CD4-positive, alpha-beta T cell (primary cell): ENCODE measurements around the gene TCEANC. TPM values are rescaled to one million over a fixed set of nuclear protein-coding genes. Genes with fewer than 3 reads are reported as not detected.
"Not testable (repeated sequence)": the region's sequence is repeated elsewhere in the genome, so short reads cannot be mapped to it uniquely, and the experiment has no call there.

Experiments
- ATAC-seq: fragments of 200-7000 bp; cut with Tn5 transposase; one replicate; pipeline ENCODE4 v1.10.0; 2022; ENCODE audit warnings: mild to moderate bottlenecking; ENCODE audit not compliant: poor library complexity
- CTCF ChIA-PET: fragments of 350-600 bp; sonication (Branson Sonifier 250); formaldehyde crosslinking; loops from one replicate; lab custom pipeline; 2021; ENCODE audit warnings: antibody characterized with exemption, inconsistent platforms; lab: Charles Lee
- POLR2A ChIA-PET: fragments of 350-600 bp; sonication (Branson Sonifier 250); formaldehyde crosslinking; loops from one replicate; lab custom pipeline; 2021; ENCODE audit warnings: antibody characterized with exemption, inconsistent platforms; lab: Charles Lee
- DNase-seq, 14 experiments: peaks; one replicate each; pipeline ENCODE4 v3.0.0-alpha.2; 2013 to 2020; ENCODE audit warnings: mixed read lengths in 2 of 14
- H3K27ac ChIP-seq, 2 donors: one replicate each; pipeline versions ENCODE4 v1.5.1 to v1.7.0; 2013; ENCODE audit warnings: low read length in 2 of 2, low read depth in 1 of 2, mild to moderate bottlenecking in 1 of 2
- H3K27me3 ChIP-seq, 2 experiments: 1 replicate in 1 of 2; 2 replicates in 1 of 2; pipeline versions ENCODE4 v1.6.1 to v1.7.0; 2013; ENCODE audit warnings: low read length in 2 of 2, control low read depth in 1 of 2, mild to moderate bottlenecking in 1 of 2, moderate library complexity in 1 of 2; ENCODE audit not compliant: insufficient read depth in 2 of 2, control insufficient read depth in 1 of 2
- H3K36me3 ChIP-seq: one replicate; pipeline ENCODE4 v1.6.1; 2013; ENCODE audit warnings: low read length, control low read depth; ENCODE audit not compliant: insufficient read depth
- H3K4me1 ChIP-seq: one replicate; pipeline ENCODE4 v1.6.1; 2013; ENCODE audit warnings: low read length, control low read depth; ENCODE audit not compliant: insufficient read depth
- H3K4me3 ChIP-seq: one replicate; pipeline ENCODE4 v1.5.1; 2013; ENCODE audit warnings: mild to moderate bottlenecking, low read length, moderate library complexity
- H3K9me3 ChIP-seq, 2 experiments: 1 replicate in 1 of 2; 2 replicates in 1 of 2; pipeline versions ENCODE4 v1.6.1 to v1.7.0; 2013; ENCODE audit warnings: low read length in 2 of 2, mild to moderate bottlenecking in 2 of 2, control low read depth in 1 of 2, moderate library complexity in 1 of 2; ENCODE audit not compliant: control insufficient read depth in 1 of 2, insufficient read depth in 1 of 2
- H3K27ac Mint-ChIP-seq: one replicate; pipeline ENCODE4 v1.8.0; 2020; ENCODE audit warnings: mixed read lengths
- H3K27me3 Mint-ChIP-seq: one replicate; pipeline ENCODE4 v1.8.0; 2021; ENCODE audit warnings: mixed read lengths
- H3K36me3 Mint-ChIP-seq: one replicate; pipeline ENCODE4 v1.8.0; 2021; ENCODE audit warnings: low read depth, mixed read lengths
- H3K4me1 Mint-ChIP-seq: one replicate; pipeline ENCODE4 v1.8.0; 2021; ENCODE audit warnings: low read depth, mixed read lengths
- H3K4me3 Mint-ChIP-seq: one replicate; pipeline ENCODE4 v1.8.0; 2020; ENCODE audit warnings: mild to moderate bottlenecking, mixed read lengths
- H3K9me3 Mint-ChIP-seq: one replicate; pipeline ENCODE4 v1.8.0; 2020; ENCODE audit warnings: mixed read lengths
- CTCF ChIP-seq: fragments of 200-600 bp; IDR thresholded peaks from one replicate; pipeline ENCODE4 v1.8.0; 2022; ENCODE audit warnings: antibody characterized with exemption, mild to moderate bottlenecking
- intact Hi-C, 2 experiments: fragments of 100-400 bp; cut with DNase I in 1 of 2; cut with micrococcal nuclease in 1 of 2; formaldehyde crosslinking; loops; one replicate each; pipeline versions ENCODE4 v1.15.1 to v1.9.0; 2023 to 2025; cut with DNase I, micrococcal nuclease
- total RNA-seq, 174 experiments: library from RNA in 2 of 174; stranded (reverse) in 2 of 174; gene quantifications; one replicate each; pipeline ENCODE4 v1.2.3 and lab custom pipeline; 2021 to 2026

Gene TCEANC
- total RNA-seq, 2 experiments from 2014 or later, result 6.5 to 8.3 TPM

GRCh38 chrX:13667919-13668318 lies 15.0 kb downstream of the TCEANC start:
- no peak overlapping the region for H3K27ac Mint-ChIP-seq
- intact Hi-C loops, result no loop called here
- peaks cover 38% of the 10 kb centered on the region for H3K36me3 Mint-ChIP-seq
- H3K36me3 ChIP-seq, result peaks cover 14% of the 10 kb centered on the region
- H3K4me3 ChIP-seq, result no peak overlapping the region
- no peak for TF ChIP-seq CTCF
- no peaks in the 10 kb centered on the region for H3K27me3 ChIP-seq
- no peaks in the 10 kb centered on the region for H3K9me3 ChIP-seq
- no peak overlapping the region for H3K4me3 Mint-ChIP-seq
- H3K4me1 ChIP-seq, result peaks cover 3% of the 10 kb centered on the region
- no peaks in the 10 kb centered on the region for H3K9me3 Mint-ChIP-seq
- POLR2A ChIA-PET, result no interaction called here
- DNase-seq, result no peak
- CTCF ChIA-PET, result no interaction called here
- no peak for ATAC-seq
- H3K27ac ChIP-seq, result no peak overlapping the region
- peaks cover 10% of the 10 kb centered on the region for H3K4me1 Mint-ChIP-seq
- no peaks in the 10 kb centered on the region for H3K27me3 Mint-ChIP-seq

- peak overlapping the region in 1 of 2 donors; percentile 24 for H3K27ac ChIP-seq
- H3K4me1 ChIP-seq, result peaks cover 3% of the 10 kb centered on the region
- peak overlapping the region; percentile 9 for H3K4me3 ChIP-seq
- no peak for TF ChIP-seq CTCF
- Mint-ChIP-seq H3K9me3 (no peaks in the 10 kb centered on the region), H3K4me3 (peak overlapping the region; percentile 36), H3K27ac (peak overlapping the region; percentile 78), H3K27me3 (no peaks in the 10 kb centered on the region), H3K4me1 (peaks cover 10% of the 10 kb centered on the region), H3K36me3 (peaks cover 26% of the 10 kb centered on the region)
- H3K36me3 ChIP-seq, result peaks cover 4% of the 10 kb centered on the region
- ATAC-seq, result peak; percentile 84
- DNase-seq, result peak in 9 of 14 experiments; percentile 5 to 87 (median 34)
- ChIA-PET POLR2A (interaction anchor here (0.7 to 1.4 kb wide), 3 partner anchors 16 to 66 kb away, joined by 3 to 6 read pairs (median 3); partner anchors contain the start of gene RAB9A), CTCF (interaction anchor here (0.8 to 1.6 kb wide), 3 partner anchors 11 to 18 kb away, joined by 3 to 5 read pairs (median 3); no protein-coding TSS in a partner anchor)
- no peaks in the 10 kb centered on the region for H3K9me3 ChIP-seq
- intact Hi-C loops, result no loop called here
- H3K27me3 ChIP-seq, result no peaks in the 10 kb centered on the region
These were observed 16.4 kb downstream of the TCEANC start for GRCh38 chrX:13669246-13669737.

- H3K4me1 Mint-ChIP-seq, H3K27me3 Mint-ChIP-seq, H3K4me1 ChIP-seq, H3K27me3 ChIP-seq, H3K36me3 ChIP-seq, ATAC-seq, DNase-seq, H3K27ac ChIP-seq, intact Hi-C loops, H3K9me3 ChIP-seq, H3K4me3 Mint-ChIP-seq, H3K9me3 Mint-ChIP-seq: not testable (repeated sequence)
- Mint-ChIP-seq H3K36me3 (peaks cover 25% of the 10 kb centered on the region), H3K27ac (peak overlapping the region; percentile 78)
- ChIA-PET CTCF (interaction anchor here (0.8 to 1.6 kb wide), 3 partner anchors 11 to 18 kb away, joined by 3 to 5 read pairs (median 3); no protein-coding TSS in a partner anchor), POLR2A (interaction anchor here (0.7 to 1.4 kb wide), 3 partner anchors 16 to 66 kb away, joined by 3 to 6 read pairs (median 3); partner anchors contain the start of gene RAB9A)
- H3K4me3 ChIP-seq, result peak overlapping the region; percentile 9
These were observed 16.8 kb downstream of the TCEANC start for GRCh38 chrX:13669755-13670154.
